GM18868 (cell line): ENCODE results near the gene POLE.
"Not testable (repeated sequence)": the region's sequence is repeated elsewhere in the genome, so short reads cannot be mapped to it uniquely, and the experiment has no call there.

Source experiments
- ATAC-seq: cut with Tn5 transposase; IDR thresholded peaks from one replicate; pipeline ENCODE4 v1.9.1; 2021; ENCODE audit warnings: mild to moderate bottlenecking, moderate library complexity; ENCODE audit not compliant: unreplicated experiment

The POLE gene

DNA sequence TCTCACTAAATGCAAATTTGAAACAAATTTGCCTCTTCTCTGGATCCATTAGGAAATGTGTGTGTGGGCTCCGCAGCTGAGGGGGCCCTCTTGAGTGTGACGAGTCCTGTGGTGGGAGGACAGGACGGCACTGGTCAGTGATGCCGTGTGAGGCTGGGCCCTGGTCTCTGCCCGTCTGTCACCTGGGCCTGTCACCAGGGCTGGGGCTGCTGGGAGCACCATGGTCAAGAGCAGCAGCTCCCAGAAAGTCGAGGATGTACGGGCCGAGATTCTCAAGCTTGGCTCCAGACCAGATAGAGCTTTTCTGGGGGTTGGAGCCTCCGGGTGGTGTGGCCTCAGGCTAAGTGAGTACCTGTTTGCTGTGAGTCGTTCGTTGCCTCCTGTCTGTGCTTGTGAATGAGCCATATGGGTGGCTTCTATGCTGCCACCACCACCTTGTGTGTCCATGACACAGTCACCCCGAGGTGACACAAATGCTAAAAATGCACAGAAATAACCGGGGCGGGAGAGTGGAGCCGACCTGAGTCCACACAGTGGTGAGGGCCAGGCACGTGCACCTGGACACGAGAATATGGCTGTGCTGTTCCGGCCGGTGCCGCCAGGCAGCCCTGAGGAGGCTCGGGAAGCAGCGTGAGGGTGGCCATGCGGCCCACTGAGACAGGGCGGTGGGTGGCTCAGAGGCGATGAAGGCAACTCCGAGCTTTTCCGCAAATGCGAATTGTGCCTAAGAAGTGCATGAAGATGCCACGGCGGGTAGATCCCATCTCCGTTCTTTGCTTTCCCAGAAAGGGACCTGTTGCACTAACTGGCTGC is 32.2 kb upstream of the POLE start:
- no peak for ATAC-seq

DNA sequence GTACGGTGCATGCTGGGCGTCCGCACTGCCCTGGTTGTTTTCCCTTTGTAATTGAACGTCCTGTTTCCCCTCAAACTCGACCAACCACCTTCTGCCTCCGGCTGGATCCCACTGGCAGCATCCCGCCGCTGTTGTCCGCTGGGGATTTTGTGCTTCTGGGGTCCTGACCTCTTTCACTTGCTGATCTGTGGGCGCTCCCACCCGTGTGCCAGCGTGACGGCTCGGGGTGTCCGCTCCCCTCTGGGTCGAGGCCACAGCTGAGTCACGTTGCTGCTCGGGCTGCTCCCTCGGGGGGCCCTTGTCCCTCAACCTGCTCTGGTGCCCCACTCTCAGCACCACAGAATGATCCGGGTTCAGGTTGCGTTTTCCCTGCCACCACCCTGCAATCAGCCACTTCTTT is 31.5 kb upstream of the POLE start:
- ATAC-seq: no peak

DNA sequence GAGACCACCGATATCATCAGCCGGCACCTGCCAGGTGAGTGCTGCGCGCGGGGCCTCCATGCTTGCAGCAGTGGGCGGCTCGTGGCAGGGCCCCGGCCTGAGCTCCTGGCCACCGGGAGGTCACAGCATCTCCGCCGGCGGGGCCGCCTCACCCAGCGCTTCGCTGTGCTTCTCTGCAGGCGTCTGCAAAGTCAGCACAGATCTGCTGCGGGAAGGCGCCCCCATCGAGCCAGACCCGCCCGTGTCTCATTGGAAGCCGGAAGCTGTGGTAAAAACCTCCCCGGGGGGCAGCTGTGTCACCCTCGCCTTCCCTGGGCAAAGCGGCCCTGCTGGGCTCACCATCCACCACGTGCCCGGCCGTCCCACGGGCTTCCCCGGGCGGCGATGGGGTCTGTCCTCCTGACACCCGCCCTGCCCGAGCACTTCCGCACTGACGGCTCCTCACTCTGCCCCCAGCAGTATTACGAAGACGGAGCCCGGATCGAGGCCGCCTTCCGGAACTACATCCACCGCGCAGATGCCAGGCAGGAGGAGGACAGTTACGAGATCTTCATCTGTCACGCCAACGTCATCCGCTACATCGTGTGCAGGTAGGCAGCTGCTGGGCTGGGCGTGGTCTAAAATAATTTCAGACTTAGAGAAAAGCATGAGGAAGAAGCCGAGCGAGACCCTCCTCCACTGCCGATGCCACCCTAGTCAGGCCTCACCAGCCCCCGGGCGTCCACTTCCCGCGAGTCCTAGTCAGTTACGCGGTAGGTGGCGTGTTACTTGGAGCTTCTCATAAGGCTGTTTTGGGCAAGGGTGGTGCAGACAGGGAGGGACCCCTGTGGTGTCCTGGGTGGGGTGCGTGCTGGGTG is 30.6 kb upstream of the POLE start:
- no peak for ATAC-seq

DNA sequence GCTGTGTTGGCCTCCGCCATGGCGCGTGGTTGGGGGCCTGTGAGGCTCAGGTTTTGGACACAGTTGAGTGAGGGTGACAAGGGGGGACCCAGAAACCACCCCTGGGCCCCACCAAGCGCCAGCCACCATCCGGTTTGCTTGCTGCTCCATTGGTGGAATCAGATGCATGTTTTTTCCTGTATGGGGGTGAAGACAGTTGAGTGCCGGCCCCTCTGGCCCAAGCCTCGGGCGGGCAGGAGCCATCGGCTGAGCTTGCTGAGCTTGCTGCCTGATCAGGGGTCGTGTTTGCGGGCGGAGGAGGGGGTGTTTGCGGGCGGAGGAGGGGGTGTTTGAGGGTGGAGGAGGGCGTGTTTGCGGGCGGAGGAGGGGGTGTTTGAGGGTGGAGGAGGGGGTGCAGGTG is 29.9 kb upstream of the POLE start:
- ATAC-seq: no peak

DNA sequence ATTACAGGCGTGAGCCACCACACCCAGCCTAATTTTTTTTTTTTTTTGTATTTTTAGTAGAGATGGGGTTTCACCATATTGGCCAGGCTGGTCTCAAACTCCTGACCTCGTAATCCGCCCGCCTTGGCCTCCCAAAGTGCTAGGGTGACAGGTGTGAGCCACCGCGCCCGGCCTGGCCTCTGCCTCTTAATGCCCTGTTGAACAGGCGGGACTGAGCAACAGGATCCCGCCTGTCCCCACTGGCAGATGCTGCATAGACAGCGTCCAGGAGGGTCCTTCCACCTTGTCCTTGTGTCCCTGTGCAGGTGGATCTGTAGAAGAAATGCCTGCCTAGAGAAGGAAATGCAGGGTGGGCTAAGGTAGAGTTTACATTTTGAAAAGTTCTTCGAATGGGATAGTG is 29.2 kb upstream of the POLE start:
- ATAC-seq: no peak

DNA sequence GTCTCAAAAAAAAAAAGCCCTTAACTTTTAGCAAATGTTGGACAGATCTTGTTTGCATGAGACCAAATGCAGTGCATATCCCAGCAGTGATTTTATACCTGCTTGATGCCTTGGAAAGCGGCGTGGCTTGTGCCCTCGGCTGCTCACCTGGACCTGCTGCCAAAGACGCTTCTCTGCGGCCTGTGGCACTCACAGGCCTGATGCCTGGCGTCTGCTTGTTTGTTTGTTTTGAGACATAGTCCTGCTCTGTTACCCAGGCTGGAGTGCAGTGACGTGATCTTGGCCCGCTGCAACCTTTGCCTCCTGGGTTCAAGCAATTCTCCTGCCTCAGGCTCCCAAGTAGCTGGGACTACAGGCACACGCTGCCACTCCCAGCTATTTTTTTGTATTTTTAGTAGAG is 28.7 kb upstream of the POLE start:
- no peak for ATAC-seq

DNA sequence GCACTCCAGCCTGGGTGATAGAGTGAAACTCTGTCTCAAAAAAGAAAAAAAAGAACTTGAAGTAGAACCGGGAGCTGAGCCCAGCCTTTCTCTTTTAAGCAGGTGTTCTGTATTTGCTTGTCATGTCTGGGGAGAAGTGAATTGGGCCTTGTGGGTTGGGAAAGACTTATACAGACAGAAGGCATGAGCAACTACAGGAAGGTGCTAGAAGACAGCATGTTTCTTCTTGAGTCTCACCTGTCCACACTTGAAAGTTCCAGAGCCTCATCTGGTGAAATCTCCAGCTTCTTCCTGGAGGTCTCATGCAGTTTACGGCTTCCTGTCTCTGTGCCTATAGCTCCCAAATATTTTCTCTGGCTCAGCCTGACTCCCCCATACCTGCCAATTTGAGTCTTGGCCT is 26.0 kb upstream of the POLE start:
- no peak for ATAC-seq

DNA sequence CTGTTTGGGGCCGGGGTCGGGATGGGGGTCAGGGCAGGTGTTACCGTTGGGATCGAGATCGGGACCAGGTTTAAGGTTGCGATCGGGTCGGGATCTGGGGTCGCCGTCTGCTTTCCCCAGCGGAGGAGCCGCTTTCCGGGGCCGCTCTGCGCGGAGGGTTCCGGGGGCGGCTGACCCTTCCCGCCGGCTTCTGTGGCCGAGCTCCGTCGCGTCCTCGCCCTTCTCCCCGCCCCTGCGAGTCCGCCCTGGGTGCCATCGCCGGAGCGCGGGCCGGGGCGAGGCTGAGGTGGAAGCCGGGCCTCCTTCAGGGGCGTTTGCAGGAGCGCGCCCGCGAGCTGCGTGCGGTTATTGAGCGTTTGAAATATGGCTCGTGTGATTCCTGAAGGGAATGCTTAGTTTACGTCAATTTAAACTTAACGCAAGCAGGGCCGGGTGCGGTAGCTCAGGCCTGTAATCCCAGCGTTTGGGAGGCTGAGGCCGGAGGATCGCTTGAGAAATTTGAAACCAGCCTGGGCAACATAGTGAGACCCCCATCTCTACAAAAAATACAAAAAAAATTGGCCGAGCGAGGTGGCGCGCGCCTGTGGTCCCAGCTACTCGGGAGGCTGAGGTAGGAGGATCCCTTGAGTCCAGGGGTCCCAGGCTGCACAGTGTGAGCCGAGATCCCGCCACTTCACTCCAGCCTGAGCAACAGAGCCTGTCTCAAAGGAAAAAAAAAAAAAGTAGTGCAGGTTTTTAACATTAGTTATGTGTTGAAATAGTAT is 24.1 kb upstream of the POLE start:
- peak; percentile 6 for ATAC-seq

DNA sequence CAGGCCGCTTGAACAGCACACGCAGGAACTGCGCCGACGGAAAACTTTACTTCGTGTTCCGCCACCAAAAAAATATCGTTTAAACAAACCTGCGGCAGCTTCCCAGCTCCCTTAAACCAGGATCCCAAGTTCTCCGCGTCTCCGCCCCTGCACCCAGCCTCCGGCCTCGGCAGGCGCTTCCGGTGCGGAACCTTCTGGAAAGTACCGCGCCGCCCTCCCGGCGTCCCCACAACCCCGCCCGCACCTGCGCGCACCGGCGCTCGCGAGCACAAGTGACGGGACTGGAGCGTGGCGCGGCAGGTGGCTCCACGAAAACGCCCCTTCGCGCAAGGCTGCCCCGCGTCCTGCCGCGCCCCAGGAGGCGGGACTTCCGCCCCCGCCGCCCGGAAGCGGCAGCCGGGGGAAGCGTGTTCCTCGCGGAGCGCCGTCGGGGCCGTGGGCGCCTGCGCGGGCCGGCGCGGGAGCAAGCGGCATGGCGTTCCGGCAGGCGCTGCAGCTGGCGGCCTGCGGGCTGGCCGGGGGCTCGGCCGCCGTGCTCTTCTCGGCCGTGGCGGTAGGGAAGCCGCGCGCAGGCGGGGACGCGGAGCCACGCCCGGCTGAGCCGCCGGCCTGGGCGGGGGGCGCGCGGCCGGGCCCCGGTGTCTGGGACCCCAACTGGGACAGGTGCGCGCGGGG is 23.4 kb upstream of the POLE start, which contains the start of gene PGAM5:
Gene PGAM5, plus strand, starts transcription at position 438 of the 675 bp plus-strand sequence. Its CDS starts 35 bp downstream, at position 473.
- peak; percentile 90 for ATAC-seq

DNA sequence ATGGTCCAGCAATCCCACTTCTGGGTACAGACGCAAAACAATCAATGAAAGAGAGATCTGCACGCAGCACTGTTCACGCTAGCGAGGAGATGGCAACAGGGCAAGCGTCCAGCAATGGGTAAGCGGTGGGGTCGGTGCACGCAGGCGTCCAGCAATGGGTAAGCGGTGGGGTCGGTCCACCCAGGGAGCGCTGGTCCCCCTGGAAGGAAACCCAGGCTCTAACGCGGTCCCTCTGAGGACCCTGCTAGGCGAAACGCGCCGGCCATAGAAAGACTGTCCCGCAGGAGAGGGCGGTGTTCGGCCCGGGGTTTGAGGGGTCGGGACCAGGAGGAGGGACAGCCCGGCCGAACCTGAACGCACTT is 22.9 kb upstream of the POLE start:
- ATAC-seq: peak; percentile 23

DNA sequence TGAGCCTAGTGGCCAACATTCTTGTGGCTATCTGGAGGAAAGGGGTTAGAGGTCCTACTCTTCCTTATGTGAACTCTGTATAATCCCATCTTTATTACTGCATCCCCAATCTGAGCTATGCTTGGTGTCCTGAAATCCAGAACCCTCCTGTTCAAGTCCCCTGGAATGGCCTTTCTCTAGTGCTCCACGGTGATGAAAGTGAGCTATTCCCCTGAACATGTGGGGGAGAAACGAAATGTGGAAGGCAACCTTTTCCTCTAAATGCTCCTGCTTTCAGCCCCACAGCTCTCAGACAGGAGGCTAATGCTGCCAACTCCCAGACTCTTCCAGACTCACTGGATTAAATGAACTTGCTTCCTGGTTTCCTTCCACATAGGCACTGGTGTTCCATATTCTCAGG is 21.0 kb upstream of the POLE start:
- ATAC-seq: no peak

DNA sequence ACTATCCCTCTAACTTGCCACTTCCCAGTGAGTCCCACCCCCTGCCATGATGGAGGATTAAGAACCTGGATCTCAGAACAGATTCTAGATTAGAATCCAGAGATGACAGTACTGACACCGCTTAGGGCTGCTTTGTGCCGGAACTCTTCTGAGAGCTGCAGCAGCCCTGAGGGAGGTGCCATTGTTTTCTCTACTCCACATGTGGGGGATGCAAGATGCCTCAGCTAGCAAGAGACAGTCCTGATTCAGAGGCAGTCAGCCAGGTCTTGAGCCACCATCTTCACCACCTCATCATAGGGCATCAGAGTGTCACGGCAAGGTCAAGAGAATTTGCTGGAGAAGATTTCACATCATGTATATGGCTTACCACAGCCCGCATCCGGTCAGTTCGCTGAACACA is 20.1 kb upstream of the POLE start:
- no peak for ATAC-seq

DNA sequence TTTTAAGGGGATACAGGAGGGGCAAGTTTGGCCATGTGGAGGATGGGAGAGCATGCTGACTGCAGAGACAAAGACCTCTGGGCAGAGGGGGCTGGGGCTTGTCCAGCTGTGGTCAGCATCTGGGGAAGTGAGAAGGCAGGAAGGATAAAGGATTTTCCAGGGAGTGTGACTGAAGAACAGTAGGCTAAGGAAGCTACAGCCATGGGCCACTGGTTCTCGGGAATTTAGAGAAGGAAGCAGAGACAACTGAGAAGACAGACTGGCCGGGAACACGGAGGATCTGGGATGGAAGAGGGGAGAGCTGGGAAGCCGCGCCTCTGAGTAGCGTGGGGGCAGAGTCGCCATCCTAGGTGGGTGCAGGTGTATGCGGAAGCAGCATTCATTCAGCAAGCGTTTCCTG is 16.5 kb upstream of the POLE start:
- no peak for ATAC-seq

DNA sequence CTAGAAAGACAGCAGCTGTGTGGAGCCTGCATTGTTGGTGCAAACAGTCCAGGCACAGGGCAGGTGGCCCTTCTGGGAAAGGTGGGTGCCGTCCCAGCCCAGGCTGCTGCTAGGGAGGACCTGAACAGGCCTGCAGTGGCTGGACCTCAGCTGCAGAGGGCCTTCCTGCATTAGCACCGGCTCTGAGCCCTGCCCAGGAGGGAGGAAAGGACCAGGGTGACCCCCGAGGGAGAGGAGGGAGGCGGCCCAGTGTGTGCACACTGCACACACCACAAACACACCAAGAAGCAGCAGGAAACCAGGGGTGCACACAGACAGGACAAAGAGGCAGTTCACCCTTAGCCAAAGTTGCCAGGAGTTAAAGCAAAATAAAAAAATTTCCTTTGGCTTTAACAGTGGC is 15.5 kb upstream of the POLE start:
- ATAC-seq: no peak

DNA sequence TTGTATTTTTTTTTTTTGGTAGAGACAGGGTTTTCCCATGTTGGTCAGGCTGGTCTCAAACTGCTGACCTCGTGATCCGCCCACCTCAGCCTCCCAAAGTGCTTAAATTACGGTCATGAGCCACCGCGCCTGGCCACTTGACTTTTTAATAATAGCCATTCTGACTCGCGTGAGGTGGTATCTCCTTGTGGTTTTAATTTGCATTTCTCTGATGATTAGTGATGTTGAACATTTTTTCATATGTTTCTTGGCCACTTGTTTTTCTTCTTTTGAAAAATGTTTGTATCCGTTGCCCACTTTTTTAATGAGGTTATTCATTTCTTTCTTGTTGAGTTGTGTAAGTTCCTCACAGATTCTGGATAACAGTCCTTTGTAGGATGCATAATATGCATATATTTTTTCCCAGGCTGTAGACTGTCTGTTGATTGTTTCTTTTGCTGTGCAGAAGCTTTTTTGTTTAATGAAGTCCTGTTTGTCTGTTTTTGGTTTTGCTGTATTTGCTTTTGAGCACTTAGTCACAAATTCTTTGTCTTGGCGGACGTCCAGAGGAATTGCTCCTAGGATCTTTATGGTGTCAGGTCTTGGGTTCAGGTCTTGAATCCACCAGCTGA is 13.2 kb upstream of the POLE start:
- ATAC-seq: no peak

DNA sequence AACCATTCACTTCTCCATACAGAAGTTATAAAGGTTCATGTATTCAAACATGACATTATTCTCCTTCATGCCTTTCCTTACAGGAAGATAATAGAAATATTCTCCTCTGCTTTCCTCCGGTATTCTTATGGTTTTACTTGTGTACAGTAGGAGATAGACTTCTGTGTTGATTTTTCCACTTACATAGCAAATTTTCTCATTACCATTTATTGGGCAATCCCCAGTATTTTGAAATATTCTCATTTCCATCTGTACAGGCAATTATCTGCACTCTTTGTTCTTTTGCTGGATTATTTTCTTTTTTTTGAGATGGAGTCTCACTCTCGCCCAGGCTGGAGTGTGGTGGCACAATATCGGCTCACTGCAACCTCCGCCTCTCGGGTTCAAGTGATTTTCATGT is 11.2 kb upstream of the POLE start:
- ATAC-seq: no peak

DNA sequence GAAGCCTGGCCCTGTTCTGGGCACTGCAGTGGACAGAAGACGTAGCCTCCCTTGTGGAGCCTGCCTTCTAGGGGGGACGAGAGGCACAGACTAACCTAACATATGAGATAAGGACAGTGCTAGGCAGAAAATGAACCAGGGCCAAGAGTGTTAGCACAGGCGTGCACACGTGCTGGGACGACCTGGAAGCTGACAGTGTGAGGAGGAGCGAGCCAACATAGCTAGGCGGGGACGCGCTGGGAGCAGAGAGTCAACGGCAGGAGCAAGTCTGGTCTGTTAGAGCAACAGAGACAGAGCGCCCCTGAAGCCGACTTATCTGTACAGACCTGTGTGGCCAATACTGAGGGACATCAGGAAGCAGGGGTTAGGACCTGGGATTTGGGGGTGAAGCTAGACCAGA is 8.3 kb upstream of the POLE start:
- ATAC-seq: no peak

DNA sequence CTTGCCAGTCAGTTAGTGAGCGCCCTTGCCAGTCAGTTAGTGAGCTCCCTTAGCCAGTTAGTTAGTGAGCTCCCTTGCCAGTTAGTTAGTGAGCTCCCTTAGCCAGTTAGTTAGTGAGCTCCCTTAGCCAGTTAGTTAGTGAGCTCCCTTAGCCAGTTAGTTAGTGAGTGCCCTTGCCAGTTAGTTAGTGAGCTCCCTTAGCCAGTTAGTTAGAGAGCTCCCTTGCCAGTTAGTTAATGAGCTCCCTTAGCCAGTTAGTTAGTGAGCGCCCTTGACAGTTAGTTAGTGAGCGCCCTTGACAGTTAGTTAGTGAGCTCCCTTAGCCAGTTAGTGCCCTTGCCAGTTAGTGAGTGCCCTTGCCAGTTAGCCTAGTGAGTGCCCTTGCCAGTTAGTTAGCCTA is 7.7 kb upstream of the POLE start:
- ATAC-seq: not testable (repeated sequence)

DNA sequence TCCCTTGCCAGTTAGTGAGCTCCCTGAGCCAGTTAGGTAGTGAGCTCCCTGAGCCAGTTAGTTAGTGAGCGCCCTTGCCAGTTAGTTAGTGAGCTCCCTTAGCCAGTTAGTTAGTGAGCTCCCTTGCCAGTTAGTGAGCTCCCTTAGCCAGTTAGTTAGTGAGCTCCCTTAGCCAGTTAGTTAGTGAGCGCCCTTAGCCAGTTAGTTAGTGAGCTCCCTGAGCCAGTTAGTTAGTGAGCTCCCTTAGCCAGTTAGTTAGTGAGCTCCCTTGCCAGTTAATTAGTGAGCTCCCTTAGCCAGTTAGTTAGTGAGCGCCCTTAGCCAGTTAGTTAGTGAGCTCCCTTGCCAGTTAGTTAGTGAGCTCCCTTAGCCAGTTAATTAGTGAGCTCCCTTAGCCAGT is 4.9 kb upstream of the POLE start:
- ATAC-seq: not testable (repeated sequence)

DNA sequence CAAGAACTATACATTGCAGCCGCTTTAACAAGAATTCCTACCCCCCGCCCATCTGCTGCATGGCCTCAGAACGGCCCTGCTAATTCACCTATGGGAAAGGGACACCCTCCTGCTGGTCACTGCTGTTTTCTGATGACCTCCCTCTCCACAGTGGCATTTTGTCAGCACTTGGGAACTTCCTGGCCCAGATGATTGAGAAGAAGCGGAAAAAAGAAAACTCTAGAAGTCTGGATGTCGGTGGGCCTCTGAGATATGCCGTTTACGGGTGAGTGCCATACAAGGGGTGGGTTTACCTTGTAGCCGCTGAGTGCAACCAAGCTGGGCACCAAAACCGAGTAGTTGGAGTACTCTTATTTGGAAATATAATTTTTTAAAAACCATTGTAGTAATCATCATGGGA is 3.0 kb upstream of the POLE start:
- no peak for ATAC-seq

DNA sequence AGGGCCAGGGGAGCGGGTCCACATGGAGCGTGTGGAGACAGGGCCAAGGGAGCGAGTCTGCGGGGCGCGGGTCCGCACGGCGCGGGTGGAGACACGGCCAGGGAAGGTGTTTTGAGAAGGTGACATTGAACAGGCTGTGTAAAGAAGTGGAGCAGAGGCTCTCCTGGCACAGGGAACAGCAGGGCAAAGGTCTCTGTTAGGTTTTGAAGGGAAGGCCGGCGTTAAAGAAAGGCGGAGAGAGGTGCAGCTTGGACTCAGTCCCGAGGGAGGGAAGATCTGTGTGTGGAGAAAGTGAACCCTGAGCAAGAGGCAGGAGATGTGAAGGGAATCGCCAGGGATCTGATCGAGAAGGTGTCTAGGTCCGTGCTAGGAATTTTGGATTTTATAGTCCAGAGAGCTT is 2.1 kb upstream of the POLE start:
- no peak for ATAC-seq
